CD14-positive monocyte (primary cell): ENCODE measurements around the gene RNF44. TPM values are rescaled to one million over a fixed set of nuclear protein-coding genes. Genes with fewer than 3 reads are reported as not detected.

Experiments used
- DNase-seq, 3 donors: peaks; one replicate each; pipeline ENCODE4 v3.0.0-alpha.2; 2011 to 2022
- H2AFZ ChIP-seq: 2 replicates; pipeline ENCODE4 v1.6.0; 2012; ENCODE audit warnings: mild to moderate bottlenecking, low read depth, low read length, inconsistent platforms; ENCODE audit not compliant: insufficient read depth, poor library complexity, severe bottlenecking
- H3K27ac ChIP-seq, 2 donors: 1 replicate in 1 of 2; 2 replicates in 1 of 2; pipeline ENCODE4 v1.5.1; 2012 to 2013; ENCODE audit warnings: low read length in 2 of 2, control low read depth in 1 of 2, inconsistent platforms in 1 of 2, low read depth in 1 of 2, mild to moderate bottlenecking in 1 of 2
- H3K27me3 ChIP-seq, 2 donors: one replicate each; pipeline versions ENCODE4 v1.6.0 to v1.6.1; 2011 to 2013; ENCODE audit warnings: low read length in 2 of 2; ENCODE audit not compliant: control insufficient read depth in 2 of 2, insufficient read depth in 2 of 2
- H3K36me3 ChIP-seq, 2 donors: replicated peaks in 1 of 2; 1 replicate in 1 of 2; 2 replicates in 1 of 2; pipeline versions ENCODE4 v1.5.1 to v1.6.1; 2012 to 2013; ENCODE audit warnings: low read length in 2 of 2, control low read depth in 1 of 2, inconsistent platforms in 1 of 2, mild to moderate bottlenecking in 1 of 2; ENCODE audit not compliant: insufficient read depth in 2 of 2, control insufficient read depth in 1 of 2
- H3K4me1 ChIP-seq, 2 donors: 1 replicate in 1 of 2; 2 replicates in 1 of 2; pipeline versions ENCODE4 v1.5.1 to v1.6.1; 2012 to 2013; ENCODE audit warnings: low read length in 2 of 2, control low read depth in 1 of 2, inconsistent platforms in 1 of 2, mild to moderate bottlenecking in 1 of 2, moderate library complexity in 1 of 2; ENCODE audit not compliant: insufficient read depth in 2 of 2, control insufficient read depth in 1 of 2
- H3K4me2 ChIP-seq: replicated peaks from 2 replicates; pipeline ENCODE3; 2012; ENCODE audit warnings: low read length, moderate library complexity, mild to moderate bottlenecking; ENCODE audit not compliant: poor library complexity, severe bottlenecking; ENCODE audit errors: extremely low read depth
- H3K4me3 ChIP-seq, 3 experiments: fragments of 200-600 bp in 1 of 3; sonication (generic) in 1 of 3; replicated peaks in 1 of 3; 1 replicate in 2 of 3; 2 replicates in 1 of 3; pipeline ENCODE4 v1.5.1; 2011 to 2013; ENCODE audit warnings: low read length in 3 of 3, mild to moderate bottlenecking in 3 of 3, control low read depth in 2 of 3, low read depth in 2 of 3, inconsistent platforms in 1 of 3, moderate library complexity in 1 of 3
- H3K79me2 ChIP-seq: 2 replicates; pipeline ENCODE4 v1.6.0; 2012; ENCODE audit warnings: mild to moderate bottlenecking, control low read depth, inconsistent platforms, low read length, moderate library complexity; ENCODE audit not compliant: insufficient read depth
- H3K9ac ChIP-seq: 2 replicates; pipeline ENCODE4 v1.6.0; 2017; ENCODE audit warnings: low read length, mild to moderate bottlenecking; ENCODE audit not compliant: insufficient read depth, poor library complexity, severe bottlenecking
- H3K9me3 ChIP-seq, 2 donors: replicated peaks in 1 of 2; 1 replicate in 1 of 2; 2 replicates in 1 of 2; pipeline versions ENCODE4 v1.5.1 to v1.6.1; 2012 to 2013; ENCODE audit warnings: low read length in 2 of 2, control low read depth in 1 of 2; ENCODE audit not compliant: control insufficient read depth in 1 of 2, insufficient read depth in 1 of 2
- H4K20me1 ChIP-seq: 2 replicates; pipeline ENCODE4 v1.6.0; 2012; ENCODE audit warnings: mild to moderate bottlenecking, low read length, control low read depth, moderate library complexity; ENCODE audit not compliant: insufficient read depth
- H3K27ac Mint-ChIP-seq, 7 donors: one replicate each; pipeline ENCODE4 v1.8.0; 2020; ENCODE audit warnings: mild to moderate bottlenecking in 7 of 7, mixed read lengths in 7 of 7, moderate library complexity in 6 of 7, inconsistent platforms in 2 of 7
- H3K27me3 Mint-ChIP-seq, 3 donors: one replicate each; pipeline ENCODE4 v1.8.0; 2021 to 2022; ENCODE audit warnings: low read depth in 3 of 3, mild to moderate bottlenecking in 3 of 3, mixed read lengths in 3 of 3, moderate library complexity in 3 of 3, inconsistent platforms in 1 of 3
- H3K36me3 Mint-ChIP-seq, 2 donors: one replicate each; pipeline ENCODE4 v1.8.0; 2020; ENCODE audit warnings: mixed read lengths in 2 of 2, inconsistent platforms in 1 of 2, mild to moderate bottlenecking in 1 of 2
- H3K4me1 Mint-ChIP-seq: one replicate; pipeline ENCODE4 v1.8.0; 2020; ENCODE audit warnings: mild to moderate bottlenecking, mixed read lengths
- H3K4me3 Mint-ChIP-seq, 2 donors: one replicate each; pipeline ENCODE4 v1.8.0; 2020; ENCODE audit warnings: mild to moderate bottlenecking in 2 of 2, mixed read lengths in 2 of 2, moderate library complexity in 1 of 2
- H3K9me3 Mint-ChIP-seq, 7 donors: one replicate each; pipeline ENCODE4 v1.8.0; 2020 to 2022; ENCODE audit warnings: mixed read lengths in 7 of 7, mild to moderate bottlenecking in 6 of 7, moderate library complexity in 6 of 7, inconsistent platforms in 2 of 7
- CTCF ChIP-seq: fragments of 200-600 bp; IDR thresholded peaks from one replicate; pipeline ENCODE4 v1.8.0; 2022; ENCODE audit warnings: antibody characterized with exemption, mild to moderate bottlenecking
- WGBS: methylation state at CpG from one replicate; pipeline ENCODE4 v1.1.5; 2013; ENCODE audit warnings: missing lambda C conversion rate; ENCODE audit not compliant: insufficient coverage; 5-methylcytosine and 5-hydroxymethylcytosine counted together
- intact Hi-C, 2 donors: fragments of 100-400 bp; cut with micrococcal nuclease; formaldehyde crosslinking; loops; one replicate each; pipeline versions ENCODE4 v1.15.0 to v1.15.1; 2023
- polyA plus RNA-seq, 3 donors: library from polyadenylated mRNA; depleted of rRNA in 1 of 3; unstranded in 2 of 3; stranded (reverse) in 1 of 3; fragments of 300-500 nt in 2 of 3; fragments of >200 nt in 1 of 3; fragmentation: Illumina TruSeq in 2 of 3; gene quantifications; 1 replicate in 2 of 3; 2 replicates in 1 of 3; pipeline ENCODE4 v1.2.3, GENCODE V29; 2012 to 2021

RNF44 gene
- polyA plus RNA-seq, 3 donors, result 1.9 to 133 (median 3.1) TPM

GRCh38 chr5:176535664-176536131, 1.5 kb downstream of the RNF44 start:
- Mint-ChIP-seq H3K36me3 (peaks cover 10 to 16% of the 10 kb centered on the region in 2 donors), H3K4me1 (peaks cover 69% of the 10 kb centered on the region), H3K27ac (peak overlapping the region; percentile 93 to 100 (median 98)), H3K27me3 (no peaks in the 10 kb centered on the region), H3K9me3 (peaks cover 0 to 1% (median 0%) of the 10 kb centered on the region in 7 donors), H3K4me3 (peak overlapping the region; percentile 95)
- H3K9ac ChIP-seq, result peak overlapping the region; percentile 83
- peak overlapping the region; percentile 93 to 96 for H3K27ac ChIP-seq
- H3K79me2 ChIP-seq, result peaks cover 69% of the 10 kb centered on the region
- peaks cover 14 to 15% of the 10 kb centered on the region in 2 donors for H3K36me3 ChIP-seq
- peak overlapping the region; percentile 60 for H2AFZ ChIP-seq
- H3K4me2 ChIP-seq, result peak overlapping the region; percentile 100
- intact Hi-C loops, result loop anchor here (2.0 to 10.0 kb wide), 7 partner anchors 37 to 767 kb away; partner anchors contain the start of genes FAF2 (in 2 of the 2), HIGD2A (in 2 of the 2), NOP16 (in 2 of the 2) and CLTB (in 1 of the 2)
- no peak for DNase-seq
- H3K9me3 ChIP-seq, result no peaks in the 10 kb centered on the region
- H3K4me1 ChIP-seq, result peaks cover 73 to 86% of the 10 kb centered on the region in 2 donors
- 0% methylated on average over 9 of the region's 9 CpGs for WGBS
- H3K4me3 ChIP-seq, result peak overlapping the region; percentile 64 to 98 (median 96)
- no peak for TF ChIP-seq CTCF
- H4K20me1 ChIP-seq, result peaks cover 50% of the 10 kb centered on the region
- H3K27me3 ChIP-seq, result no peaks in the 10 kb centered on the region

GRCh38 chr5:176535101-176535663, 2.0 kb downstream of the RNF44 start:
- Mint-ChIP-seq H3K36me3 (peaks cover 10 to 19% of the 10 kb centered on the region in 2 donors), H3K27ac (peak overlapping the region; percentile 93 to 100 (median 98)), H3K4me1 (peaks cover 67% of the 10 kb centered on the region), H3K27me3 (no peaks in the 10 kb centered on the region), H3K4me3 (peak overlapping the region; percentile 95), H3K9me3 (peaks cover 0 to 1% (median 0%) of the 10 kb centered on the region in 7 donors)
- WGBS, result 0% methylated on average over 4 of the region's 11 CpGs
- intact Hi-C loops, result loop anchor here (5.0 to 10.0 kb wide), 6 partner anchors 37 to 767 kb away; partner anchors contain the start of genes FAF2 (in 2 of the 2), CLTB (in 1 of the 2), HIGD2A (in 1 of the 2) and NOP16 (in 1 of the 2)
- TF ChIP-seq CTCF, result no peak
- peaks cover 18 to 20% of the 10 kb centered on the region in 2 donors for H3K36me3 ChIP-seq
- peak overlapping the region; percentile 64 to 98 (median 96) for H3K4me3 ChIP-seq
- no peaks in the 10 kb centered on the region for H3K9me3 ChIP-seq
- peaks cover 55% of the 10 kb centered on the region for H4K20me1 ChIP-seq
- H3K79me2 ChIP-seq, result peaks cover 64% of the 10 kb centered on the region
- H2AFZ ChIP-seq, result peak overlapping the region; percentile 0
- DNase-seq, result peak; percentile 58 to 65 (median 62)
- H3K4me2 ChIP-seq, result peak overlapping the region; percentile 100
- H3K4me1 ChIP-seq, result peaks cover 72 to 86% of the 10 kb centered on the region in 2 donors
- H3K27ac ChIP-seq, result peak overlapping the region; percentile 93 to 96
- no peaks in the 10 kb centered on the region for H3K27me3 ChIP-seq
- peak overlapping the region; percentile 83 for H3K9ac ChIP-seq
